NT2/D1 (cell line): Measurements from ENCODE around the gene SPATA20.

Source experiments
- DNase-seq: peaks from one replicate; pipeline ENCODE4 v3.0.0-alpha.2; 2011; ENCODE audit warnings: low read depth, low spot score
- H3K27me3 ChIP-seq: 2 replicates; pipeline ENCODE4 v1.6.0; 2011; ENCODE audit warnings: mild to moderate bottlenecking; ENCODE audit not compliant: insufficient read length, insufficient read depth
- H3K36me3 ChIP-seq: 2 replicates; pipeline ENCODE4 v1.6.1; 2011; ENCODE audit warnings: mild to moderate bottlenecking, low read length, mixed read lengths; ENCODE audit not compliant: insufficient read depth, insufficient read length
- H3K4me1 ChIP-seq: 2 replicates; pipeline ENCODE4 v1.5.1; 2011; ENCODE audit not compliant: insufficient read depth, insufficient read length
- H3K4me3 ChIP-seq: 2 replicates; pipeline ENCODE4 v1.5.1; 2011; ENCODE audit warnings: low read depth; ENCODE audit not compliant: insufficient read length
- H3K9ac ChIP-seq: 2 replicates; pipeline ENCODE4 v1.6.0; 2011; ENCODE audit warnings: low read depth; ENCODE audit not compliant: insufficient read length
- H3K9me3 ChIP-seq: 2 replicates; pipeline ENCODE4 v1.5.1; 2011; ENCODE audit warnings: mild to moderate bottlenecking, low read length; ENCODE audit not compliant: insufficient read depth
- SUZ12 ChIP-seq: IDR thresholded peaks from 2 replicates; pipeline ENCODE4 v1.6.1; 2011; ENCODE audit not compliant: insufficient read length, insufficient read depth; ENCODE audit errors: extremely low read depth
- YY1 ChIP-seq: IDR thresholded peaks from 2 replicates; pipeline ENCODE4 v1.6.1; 2011; ENCODE audit not compliant: insufficient read length, insufficient read depth
- ZNF274 ChIP-seq: IDR thresholded peaks from 2 replicates; pipeline ENCODE4 v1.6.1; 2011; ENCODE audit warnings: mild to moderate bottlenecking, low read depth, low read length

SPATA20 gene

GRCh38 chr17:50531428-50532025, 15.4 kb upstream of the SPATA20 start:
- no peak overlapping the region for H3K4me3 ChIP-seq
- H3K4me1 ChIP-seq: peaks cover 27% of the 10 kb centered on the region
- no peak for DNase-seq
- no peaks in the 10 kb centered on the region for H3K9me3 ChIP-seq
- no peak overlapping the region for H3K9ac ChIP-seq
- H3K36me3 ChIP-seq: no peaks in the 10 kb centered on the region
- H3K27me3 ChIP-seq: peaks cover 41% of the 10 kb centered on the region
- TF ChIP-seq SUZ12 (no peak), YY1 (no peak), ZNF274 (no peak)

DNA sequence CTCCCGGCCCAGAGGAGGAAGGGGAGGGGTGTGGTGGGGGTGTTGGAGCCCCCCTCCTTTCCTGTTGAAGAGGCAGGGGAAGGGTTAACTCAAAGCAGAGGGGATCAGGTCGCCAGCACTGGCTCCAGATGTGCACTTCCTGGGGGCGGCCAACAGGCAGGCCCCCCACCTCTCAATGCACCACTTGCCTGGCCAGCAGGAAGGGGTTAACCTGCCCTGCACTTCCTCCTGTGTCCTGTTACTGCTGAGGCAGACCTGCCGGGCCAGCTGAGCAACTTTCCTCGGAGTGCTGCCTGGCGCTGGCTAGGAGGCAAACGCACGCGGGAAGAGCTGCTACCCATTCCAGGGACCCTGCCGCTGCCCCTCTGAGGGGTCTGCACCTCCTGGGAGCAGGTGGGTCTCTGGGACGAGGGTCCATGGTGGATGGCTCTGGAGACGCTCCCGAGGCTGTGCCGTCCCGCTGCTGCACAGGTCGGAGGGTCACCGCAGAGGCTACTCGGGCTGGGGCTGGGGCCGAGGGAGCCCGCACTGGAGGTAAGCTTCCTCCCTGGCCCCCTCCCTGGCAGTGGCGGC, 14.4 kb upstream of the SPATA20 start, which contains the start of gene EPN3:
EPN3 (plus strand) TSS at position 284 of the 573 bp plus-strand sequence. CDS start 3,822 bp downstream, outside the sequence.
- TF ChIP-seq SUZ12 (no peak), ZNF274 (no peak), YY1 (no peak)
- no peaks in the 10 kb centered on the region for H3K36me3 ChIP-seq
- H3K4me1 ChIP-seq: peaks cover 24% of the 10 kb centered on the region
- H3K9me3 ChIP-seq: no peaks in the 10 kb centered on the region
- peaks cover 41% of the 10 kb centered on the region for H3K27me3 ChIP-seq
- DNase-seq: no peak
- peak within 1 kb of the TSS; percentile 68 for H3K9ac ChIP-seq
- H3K4me3 ChIP-seq: peak within 1 kb of the TSS; percentile 44

GRCh38 chr17:50533185-50533584, 13.8 kb upstream of the SPATA20 start:
- H3K9me3 ChIP-seq: no peaks in the 10 kb centered on the region
- H3K4me3 ChIP-seq: peak overlapping the region; percentile 44
- no peak for DNase-seq
- peaks cover 27% of the 10 kb centered on the region for H3K4me1 ChIP-seq
- peak overlapping the region; percentile 68 for H3K9ac ChIP-seq
- TF ChIP-seq YY1: no peak
- no peak for TF ChIP-seq SUZ12
- TF ChIP-seq ZNF274: no peak
- peaks cover 41% of the 10 kb centered on the region for H3K27me3 ChIP-seq
- H3K36me3 ChIP-seq: no peaks in the 10 kb centered on the region

DNA sequence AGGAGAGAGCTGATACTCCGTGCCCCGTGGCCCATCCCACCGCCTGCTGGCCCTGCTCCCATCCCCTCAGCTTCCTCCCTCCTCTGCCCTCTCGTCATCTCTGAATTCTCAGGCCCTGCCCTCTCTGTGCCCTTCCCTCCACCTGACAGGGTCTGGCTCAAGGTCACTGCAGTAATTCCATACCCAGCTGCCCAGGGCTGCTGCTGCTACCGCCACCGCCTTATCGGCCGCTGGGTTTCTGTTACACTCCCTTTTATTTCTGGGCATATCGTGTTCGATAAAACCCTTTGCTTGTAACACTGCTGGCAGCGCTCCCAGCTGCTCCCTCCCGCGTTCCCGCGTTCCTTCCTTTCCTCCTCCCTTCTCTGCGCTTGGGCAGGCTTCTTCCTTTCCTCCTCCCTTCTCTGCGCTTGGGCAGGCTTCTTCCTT, 13.2 kb upstream of the SPATA20 start:
- no peak for TF ChIP-seq YY1
- H3K9me3 ChIP-seq: no peaks in the 10 kb centered on the region
- H3K4me1 ChIP-seq: peaks cover 33% of the 10 kb centered on the region
- H3K36me3 ChIP-seq: no peaks in the 10 kb centered on the region
- no peak overlapping the region for H3K4me3 ChIP-seq
- peaks cover 41% of the 10 kb centered on the region for H3K27me3 ChIP-seq
- peak overlapping the region; percentile 54 for H3K9ac ChIP-seq
- DNase-seq: no peak

GRCh38 chr17:50534222-50534978, 12.6 kb upstream of the SPATA20 start:
- Histone ChIP-seq H3K4me3 (no peak overlapping the region), H3K27me3 (peaks cover 41% of the 10 kb centered on the region)

DNA sequence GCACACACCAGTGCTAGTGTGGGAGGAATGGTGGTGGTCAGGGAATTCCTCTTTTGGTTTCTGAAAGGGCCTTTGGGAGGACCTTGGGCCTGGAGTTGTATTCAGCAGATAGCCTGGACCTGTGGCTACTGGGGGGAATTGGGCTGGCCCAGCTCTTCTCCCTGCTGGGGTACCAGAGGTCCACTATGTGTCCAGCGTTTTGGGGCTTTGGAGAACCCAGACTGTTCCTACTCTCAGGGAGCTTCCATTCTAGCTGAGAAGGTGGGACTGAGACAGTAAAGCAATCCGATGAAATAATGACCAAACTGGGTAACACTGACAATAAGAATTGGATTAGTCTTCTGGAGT, 12.0 kb upstream of the SPATA20 start:
- Histone ChIP-seq H3K4me3 (no peak overlapping the region), H3K9ac (no peak overlapping the region), H3K27me3 (peaks cover 41% of the 10 kb centered on the region), H3K9me3 (no peaks in the 10 kb centered on the region), H3K4me1 (peaks cover 38% of the 10 kb centered on the region), H3K36me3 (no peaks in the 10 kb centered on the region)
- DNase-seq: no peak
- no peak for TF ChIP-seq ZNF274

More at GRCh38 chr17:50534222-50534978, 12.6 kb upstream of the SPATA20 start:
- TF ChIP-seq SUZ12: no peak
- TF ChIP-seq ZNF274: no peak
- H3K9me3 ChIP-seq: no peaks in the 10 kb centered on the region
- no peaks in the 10 kb centered on the region for H3K36me3 ChIP-seq
- H3K4me1 ChIP-seq: peaks cover 35% of the 10 kb centered on the region
- no peak for DNase-seq
- no peak overlapping the region for H3K9ac ChIP-seq

- Histone ChIP-seq H3K9ac (no peak overlapping the region), H3K9me3 (no peaks in the 10 kb centered on the region), H3K27me3 (peaks cover 41% of the 10 kb centered on the region), H3K36me3 (no peaks in the 10 kb centered on the region), H3K4me1 (peaks cover 38% of the 10 kb centered on the region), H3K4me3 (no peak overlapping the region)
- no peak for DNase-seq
- TF ChIP-seq ZNF274 (no peak), YY1 (no peak), SUZ12 (no peak)
Observed at GRCh38 chr17:50535407-50535806, 11.6 kb upstream of the SPATA20 start.
